Right lobe of liver (tissue), 6 donors: Measurements from ENCODE around the gene SUCLA2. TPM values are rescaled to one million over a fixed set of nuclear protein-coding genes. Genes with fewer than 3 reads are reported as not detected.

Source experiments
- ATAC-seq, 4 donors: fragments of 200-7000 bp; cut with Tn5 transposase; one replicate each; pipeline ENCODE4 v1.9.1; 2020; ENCODE audit warnings: mild to moderate bottlenecking in 4 of 4, moderate library complexity in 4 of 4
- DNase-seq, 3 donors: peaks; one replicate each; pipeline ENCODE4 v3.0.0-alpha.2; 2020
- H3K27ac ChIP-seq, 3 donors: fragments of 200-600 bp; one replicate each; pipeline ENCODE4 v1.8.0; 2022
- H3K27me3 ChIP-seq, 2 donors: fragments of 200-600 bp; one replicate each; pipeline ENCODE4 v1.8.0; 2022
- H3K36me3 ChIP-seq, 4 donors: fragments of 200-600 bp; sonication (generic) in 1 of 4; one replicate each; pipeline versions ENCODE4 v1.5.1 to v1.8.0; 2017 to 2022; ENCODE audit warnings: control low read depth in 1 of 4
- H3K4me1 ChIP-seq, 4 donors: fragments of 200-600 bp; sonication (generic) in 1 of 4; one replicate each; pipeline versions ENCODE4 v1.5.1 to v1.8.0; 2017 to 2022; ENCODE audit warnings: control low read depth in 1 of 4
- H3K4me3 ChIP-seq, 3 donors: fragments of 200-600 bp; one replicate each; pipeline ENCODE4 v1.8.0; 2022
- H3K9me3 ChIP-seq, 4 donors: fragments of 200-600 bp; sonication (generic) in 1 of 4; one replicate each; pipeline versions ENCODE4 v1.5.1 to v1.8.0; 2017 to 2022; ENCODE audit warnings: control low read depth in 1 of 4
- POLR2A ChIP-seq: fragments of 450-650 bp; IDR thresholded peaks from one replicate; pipeline ENCODE4 v1.6.1; 2017; ENCODE audit warnings: antibody characterized with exemption, mild to moderate bottlenecking
- WGBS: methylation state at CpG from one replicate; pipeline ENCODE4 v1.1.6; 2018; ENCODE audit warnings: low coverage, low lambda C conversion rate; ENCODE audit not compliant: insufficient coverage; ENCODE audit errors: missing lambda C conversion rate; 5-methylcytosine and 5-hydroxymethylcytosine counted together
- intact Hi-C, 2 donors: fragments of 100-400 bp; cut with DNase I; formaldehyde crosslinking; loops; one replicate each; pipeline versions ENCODE4 v1.11.2 to v1.14.1; 2022
- total RNA-seq, 6 experiments: library from RNA; depleted of rRNA in 2 of 6; stranded (reverse); fragments of >200 nt in 2 of 6; fragmentation: NEBNext Ultra II Directional in 3 of 6; extraction: Animal tissue kit (Norgen Biotek cat#: 25700) in 3 of 6; gene quantifications; one replicate each; pipeline versions ENCODE4 v1.1.0 to v1.2.4, GENCODE V29; 2016 to 2023
- TF ChIP-seq, protein P1 (sequence below), 4 donors: fragments of 200-600 bp in 3 of 4; fragments of 450-650 bp in 1 of 4; IDR thresholded peaks; one replicate each; pipeline versions ENCODE4 v1.5.1 to v1.8.0; 2016 to 2022; ENCODE audit warnings: antibody characterized with exemption in 4 of 4, mild to moderate bottlenecking in 2 of 4
- donor health status: DM: no; HTN: yes; CAD: no.
- donor health status: DM: no; HTN: no; CAD: no.
- donor health status: DM: no; HTN: no; CAD: no.
- donor health status: DM: no; HTN: yes; CAD: no.
- donor health status: DM: no; HTN: yes; CAD: no.

Gene SUCLA2
- total RNA-seq, 6 experiments from 2014 or later, result 16.0 to 35.8 (median 19.8) TPM

- DNase-seq, result no peak
- TF ChIP-seq, protein P1, sequence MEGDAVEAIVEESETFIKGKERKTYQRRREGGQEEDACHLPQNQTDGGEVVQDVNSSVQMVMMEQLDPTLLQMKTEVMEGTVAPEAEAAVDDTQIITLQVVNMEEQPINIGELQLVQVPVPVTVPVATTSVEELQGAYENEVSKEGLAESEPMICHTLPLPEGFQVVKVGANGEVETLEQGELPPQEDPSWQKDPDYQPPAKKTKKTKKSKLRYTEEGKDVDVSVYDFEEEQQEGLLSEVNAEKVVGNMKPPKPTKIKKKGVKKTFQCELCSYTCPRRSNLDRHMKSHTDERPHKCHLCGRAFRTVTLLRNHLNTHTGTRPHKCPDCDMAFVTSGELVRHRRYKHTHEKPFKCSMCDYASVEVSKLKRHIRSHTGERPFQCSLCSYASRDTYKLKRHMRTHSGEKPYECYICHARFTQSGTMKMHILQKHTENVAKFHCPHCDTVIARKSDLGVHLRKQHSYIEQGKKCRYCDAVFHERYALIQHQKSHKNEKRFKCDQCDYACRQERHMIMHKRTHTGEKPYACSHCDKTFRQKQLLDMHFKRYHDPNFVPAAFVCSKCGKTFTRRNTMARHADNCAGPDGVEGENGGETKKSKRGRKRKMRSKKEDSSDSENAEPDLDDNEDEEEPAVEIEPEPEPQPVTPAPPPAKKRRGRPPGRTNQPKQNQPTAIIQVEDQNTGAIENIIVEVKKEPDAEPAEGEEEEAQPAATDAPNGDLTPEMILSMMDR (IDR thresholded peaks at IDR 0.05), result no peak
- TF ChIP-seq POLR2A, result no peak
- no peaks in the 10 kb centered on the region for H3K4me1 ChIP-seq
- no peaks in the 10 kb centered on the region for H3K27me3 ChIP-seq
- H3K36me3 ChIP-seq, result no peaks in the 10 kb centered on the region
- ATAC-seq, result no peak
- H3K27ac ChIP-seq, result no peak overlapping the region
- no peaks in the 10 kb centered on the region for H3K9me3 ChIP-seq
- intact Hi-C loops, result no loop called here
- no peak overlapping the region for H3K4me3 ChIP-seq
- WGBS, result 86% methylated on average over 2 of the region's 3 CpGs
These were observed 99.6 kb downstream of the SUCLA2 start for GRCh38 chr13:47901441-47901840.

GRCh38 chr13:47898080-47898479 is 103.0 kb downstream of the SUCLA2 start:
- no peak for TF ChIP-seq POLR2A
- TF ChIP-seq, protein P1 (IDR thresholded peaks at IDR 0.05), result no peak
- no peaks in the 10 kb centered on the region for H3K36me3 ChIP-seq
- no peak for DNase-seq
- H3K9me3 ChIP-seq, result no peaks in the 10 kb centered on the region
- intact Hi-C loops, result no loop called here
- no peak overlapping the region for H3K27ac ChIP-seq
- ATAC-seq, result no peak
- H3K27me3 ChIP-seq, result no peaks in the 10 kb centered on the region
- WGBS, result 74% methylated on average over 3 of the region's 3 CpGs
- H3K4me3 ChIP-seq, result no peak overlapping the region
- H3K4me1 ChIP-seq, result no peaks in the 10 kb centered on the region

- peak in 1 of 4 donors; percentile 22 for ATAC-seq
These were observed 103.5 kb downstream of the SUCLA2 start for GRCh38 chr13:47897411-47898050.

DNA sequence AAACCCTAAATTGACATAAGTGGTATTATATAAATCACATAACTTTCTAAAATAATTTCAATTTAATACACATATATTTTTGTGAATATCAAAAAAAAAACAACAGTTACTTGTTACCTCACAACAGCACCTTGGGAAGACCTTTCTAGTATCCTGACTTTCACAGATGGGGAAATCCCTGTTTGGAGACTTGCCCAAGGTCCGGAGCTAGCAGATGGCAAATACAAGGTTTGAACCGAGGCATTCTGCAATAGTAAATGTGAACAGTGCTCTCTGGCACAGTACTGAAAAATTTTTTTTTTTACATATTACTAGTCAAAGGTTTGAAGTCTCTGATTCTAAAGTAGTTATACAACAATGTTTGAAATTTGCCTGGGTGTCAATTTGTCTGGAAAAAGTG is 104.5 kb downstream of the SUCLA2 start:
- intact Hi-C loops, result no loop called here
- Histone ChIP-seq H3K27ac (no peak overlapping the region), H3K27me3 (no peaks in the 10 kb centered on the region), H3K4me1 (no peaks in the 10 kb centered on the region), H3K36me3 (no peaks in the 10 kb centered on the region), H3K4me3 (no peak overlapping the region), H3K9me3 (no peaks in the 10 kb centered on the region)
- 28% methylated on average over 2 of the region's 2 CpGs for WGBS
- ATAC-seq (peak in 3 of 4 donors; percentile 45 to 89 (median 68)), DNase-seq (peak in 1 of 3 donors; percentile 58)
- TF ChIP-seq, protein P1 (IDR thresholded peaks at IDR 0.05), result no peak
- TF ChIP-seq POLR2A, result no peak

More at GRCh38 chr13:47897411-47898050, 103.5 kb downstream of the SUCLA2 start:
- Histone ChIP-seq H3K27ac (no peak overlapping the region), H3K9me3 (no peaks in the 10 kb centered on the region), H3K27me3 (no peaks in the 10 kb centered on the region), H3K4me1 (no peaks in the 10 kb centered on the region), H3K36me3 (no peaks in the 10 kb centered on the region), H3K4me3 (no peak overlapping the region)
- 20% methylated on average over 1 of the region's 2 CpGs for WGBS
- peak in 1 of 3 donors; percentile 22 for DNase-seq
- TF ChIP-seq, protein P1 (IDR thresholded peaks at IDR 0.05), result no peak
- TF ChIP-seq POLR2A, result no peak
- intact Hi-C loops, result no loop called here
